Activated CD8-positive, alpha-beta T cell treated with anti-CD3 and anti-CD28 coated beads for 36 hours (primary cell): ENCODE results near the gene DAZAP2. TPM values are rescaled to one million over a fixed set of nuclear protein-coding genes. Genes with fewer than 3 reads are reported as not detected.
"Not testable (repeated sequence)": the region's sequence is repeated elsewhere in the genome, so short reads cannot be mapped to it uniquely, and the experiment has no call there.

Experiments
- ATAC-seq: fragments of 200-7000 bp; cut with Tn5 transposase; one replicate; pipeline ENCODE4 v1.10.0; 2021; ENCODE audit warnings: mild to moderate bottlenecking, moderate library complexity
- CTCF ChIA-PET: fragments of 350-600 bp; sonication (Branson Sonifier 250); formaldehyde crosslinking; loops from one replicate; lab custom pipeline; 2021; ENCODE audit warnings: antibody characterized with exemption; lab: Charles Lee
- POLR2A ChIA-PET: fragments of 350-600 bp; sonication (Branson Sonifier 250); formaldehyde crosslinking; loops from one replicate; lab custom pipeline; 2021; ENCODE audit warnings: antibody characterized with exemption; lab: Charles Lee
- DNase-seq: peaks from one replicate; pipeline ENCODE4 v3.0.0-alpha.2; 2020
- H3K27ac Mint-ChIP-seq: one replicate; pipeline ENCODE4 v1.8.0; 2021; ENCODE audit warnings: mild to moderate bottlenecking, mixed read lengths
- H3K27me3 Mint-ChIP-seq: one replicate; pipeline ENCODE4 v1.8.0; 2021; ENCODE audit warnings: mixed read lengths
- H3K36me3 Mint-ChIP-seq: one replicate; pipeline ENCODE4 v1.8.0; 2021; ENCODE audit warnings: low read depth, mixed read lengths
- H3K4me1 Mint-ChIP-seq: one replicate; pipeline ENCODE4 v1.8.0; 2021; ENCODE audit warnings: low read depth, mixed read lengths
- H3K4me3 Mint-ChIP-seq: one replicate; pipeline ENCODE4 v1.8.0; 2021; ENCODE audit warnings: mild to moderate bottlenecking, moderate library complexity, mixed read lengths
- H3K9me3 Mint-ChIP-seq: one replicate; pipeline ENCODE4 v1.8.0; 2021; ENCODE audit warnings: mixed read lengths
- CTCF ChIP-seq: fragments of 200-600 bp; IDR thresholded peaks from one replicate; pipeline ENCODE4 v1.8.0; 2022; ENCODE audit warnings: antibody characterized with exemption, mild to moderate bottlenecking
- intact Hi-C: fragments of 100-400 bp; cut with micrococcal nuclease; formaldehyde crosslinking; loops from one replicate; pipeline ENCODE4 v1.10.0; 2022
- total RNA-seq, 2 experiments: library from RNA; stranded (reverse); gene quantifications; one replicate each; pipeline ENCODE4 v1.2.3, GENCODE V29; 2021

Gene DAZAP2
- total RNA-seq, 2 experiments from 2014 or later: 91.7 to 98.3 TPM

- Mint-ChIP-seq H3K9me3 (no peaks in the 10 kb centered on the region), H3K36me3 (peaks cover 24% of the 10 kb centered on the region), H3K27me3 (no peaks in the 10 kb centered on the region), H3K4me3 (no peak overlapping the region), H3K27ac (peak overlapping the region; percentile 23), H3K4me1 (peaks cover 6% of the 10 kb centered on the region)
- intact Hi-C loops: no loop called here
- CTCF ChIA-PET: interaction anchor here (1.0 kb wide), 1 partner anchor 55 kb away, joined by 3 read pairs; no protein-coding TSS in a partner anchor
- POLR2A ChIA-PET: no interaction called here
- DNase-seq: no peak
- TF ChIP-seq CTCF: no peak
- no peak for ATAC-seq
Measured at GRCh38 chr12:51285843-51286242, 47.2 kb downstream of the DAZAP2 start.

- H3K4me1 Mint-ChIP-seq: peaks cover 23% of the 10 kb centered on the region
- ATAC-seq, H3K27me3 Mint-ChIP-seq, H3K4me3 Mint-ChIP-seq, H3K9me3 Mint-ChIP-seq, intact Hi-C loops, DNase-seq: not testable (repeated sequence)
- CTCF ChIA-PET: interaction anchor here (1.1 to 1.2 kb wide), 2 partner anchors 39 to 467 kb away, joined by 3 to 4 read pairs; no protein-coding TSS in a partner anchor
- peaks cover 41% of the 10 kb centered on the region for H3K36me3 Mint-ChIP-seq
- POLR2A ChIA-PET: interaction anchor here (0.6 kb wide), 1 partner anchor 42 kb away, joined by 3 read pairs; no protein-coding TSS in a partner anchor
- peak overlapping the region; percentile 67 for H3K27ac Mint-ChIP-seq
Measured at GRCh38 chr12:51291603-51292513, 53.2 kb downstream of the DAZAP2 start.

Other genes with a start within 250 kb of the DAZAP2 start
- 10 to 100 TPM; 21.6 to 23.9 TPM for gene SLC11A2, start 212.4 kb upstream of the DAZAP2 start, total RNA-seq
- gene LETMD1, start 190.5 kb upstream of the DAZAP2 start, total RNA-seq: 10 to 100 TPM; 71.6 to 81.5 TPM
- gene CSRNP2, start 155.2 kb upstream of the DAZAP2 start, total RNA-seq: 1 to 10 TPM; 9.2 to 9.6 TPM
- 10 to 100 TPM; 27.4 to 27.9 TPM for gene TFCP2, start 65.7 kb upstream of the DAZAP2 start, total RNA-seq
- gene POU6F1, start 20.8 kb upstream of the DAZAP2 start, total RNA-seq: 1 to 10 TPM; 5.8 to 7.3 TPM
- gene SMAGP, start 31.6 kb downstream of the DAZAP2 start, total RNA-seq: 1 to 10 TPM in 1 of 2 experiments, under 1 TPM in 1; 0.96 to 1.4 TPM
- 10 to 100 TPM; 39.5 to 41.7 TPM for gene BIN2, start 85.3 kb downstream of the DAZAP2 start, total RNA-seq
- gene CELA1, start 107.9 kb downstream of the DAZAP2 start, total RNA-seq: under 1 TPM in 1 of 2 experiments, not detected in 1; 0.29 TPM
- gene GALNT6, start 152.6 kb downstream of the DAZAP2 start, total RNA-seq: 10 to 100 TPM; 18.0 to 22.3 TPM
- gene SLC4A8, start 186.0 kb downstream of the DAZAP2 start, total RNA-seq: 1 to 10 TPM; 1.1 to 2.7 TPM